Endometrial microvascular endothelial cells (primary cell): ENCODE measurements around the gene C1orf115. TPM values are rescaled to one million over a fixed set of nuclear protein-coding genes. Genes with fewer than 3 reads are reported as not detected.

Source experiments
- in situ Hi-C: cut with HindIII; loops from 2 replicates; pipeline ENCODE4 v1.10.0; 2017; ENCODE audit warnings: low sequenced_read_pairs, low pct_unique_long_range_greater_than_20kb; ENCODE audit errors: inconsistent ontology term
- total RNA-seq: library from RNA; depleted of rRNA; stranded (reverse); fragments of >200 nt; gene quantifications from one replicate; pipeline ENCODE4 v1.2.3, GENCODE V29; 2015; ENCODE audit errors: inconsistent ontology term

The C1orf115 gene
- total RNA-seq, 1 donor from 2014 or later: 25.2 TPM

DNA sequence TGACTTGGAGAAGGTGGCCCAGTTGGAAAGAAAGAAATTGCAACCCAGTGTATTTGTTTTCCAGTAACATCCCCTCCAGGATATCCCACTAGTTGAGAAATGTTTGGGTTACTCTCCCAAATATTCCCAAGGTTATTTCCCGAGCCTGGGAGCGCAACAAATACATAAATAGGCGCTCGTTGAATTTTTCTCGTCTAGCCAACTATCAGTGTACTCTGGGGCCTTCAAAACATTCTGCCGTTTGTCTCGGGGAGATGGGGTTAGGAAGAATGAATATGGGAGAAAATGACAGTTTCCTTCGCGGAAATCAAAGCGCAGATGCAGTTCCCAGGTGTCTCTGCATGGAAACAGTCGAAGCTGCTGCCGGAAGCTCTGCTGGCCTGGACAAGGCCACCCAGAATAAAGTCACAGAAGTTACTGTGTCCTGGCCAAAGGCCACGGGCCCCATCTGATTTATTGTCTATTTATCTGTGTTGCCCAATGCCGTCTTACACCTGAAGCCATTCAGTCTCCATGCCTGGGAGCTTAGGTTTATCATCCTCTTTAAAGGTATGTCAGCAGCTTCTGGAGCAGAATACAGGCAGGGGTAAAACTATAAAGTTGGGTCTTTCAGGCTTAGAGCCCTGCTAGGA is 1.0 kb downstream of the C1orf115 start:
- in situ Hi-C loops: no loop called here

DNA sequence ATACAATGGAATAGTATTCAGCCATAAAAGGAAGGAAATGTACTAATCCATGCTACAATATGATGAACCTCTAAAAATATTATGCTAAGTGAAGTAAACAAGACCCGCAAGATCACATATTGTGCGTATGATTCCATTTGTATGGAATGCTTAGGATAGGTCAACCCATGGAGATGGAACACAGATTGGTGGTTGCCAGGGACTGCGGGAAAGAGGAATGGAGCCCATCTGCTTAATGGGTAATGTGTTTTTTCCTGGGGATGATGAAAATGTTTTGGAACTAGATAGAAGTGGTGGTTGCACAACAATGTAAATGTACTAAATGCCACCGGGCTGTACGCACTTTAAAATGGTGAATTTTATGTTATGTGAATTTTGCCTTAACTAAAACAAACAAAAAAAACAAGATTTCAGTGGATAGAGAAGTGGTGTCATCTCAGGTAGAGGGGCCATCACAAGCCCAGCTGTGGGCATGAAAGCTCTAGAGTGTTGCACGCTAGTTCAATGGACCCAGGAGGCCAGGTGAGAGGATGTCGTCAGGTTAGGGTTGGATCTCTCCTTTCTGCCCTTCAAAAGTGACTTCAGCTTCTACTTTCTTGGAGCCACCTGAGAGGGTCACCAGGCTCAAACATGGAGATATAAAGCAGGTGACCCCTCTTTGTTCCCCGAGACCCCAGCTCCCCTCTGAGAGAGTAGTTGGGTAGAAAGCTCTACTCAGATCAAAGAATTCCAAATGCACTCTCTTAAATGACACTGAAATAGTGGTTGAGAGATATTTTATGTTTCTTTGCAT is 2.5 kb downstream of the C1orf115 start:
- in situ Hi-C loops: no loop called here

DNA sequence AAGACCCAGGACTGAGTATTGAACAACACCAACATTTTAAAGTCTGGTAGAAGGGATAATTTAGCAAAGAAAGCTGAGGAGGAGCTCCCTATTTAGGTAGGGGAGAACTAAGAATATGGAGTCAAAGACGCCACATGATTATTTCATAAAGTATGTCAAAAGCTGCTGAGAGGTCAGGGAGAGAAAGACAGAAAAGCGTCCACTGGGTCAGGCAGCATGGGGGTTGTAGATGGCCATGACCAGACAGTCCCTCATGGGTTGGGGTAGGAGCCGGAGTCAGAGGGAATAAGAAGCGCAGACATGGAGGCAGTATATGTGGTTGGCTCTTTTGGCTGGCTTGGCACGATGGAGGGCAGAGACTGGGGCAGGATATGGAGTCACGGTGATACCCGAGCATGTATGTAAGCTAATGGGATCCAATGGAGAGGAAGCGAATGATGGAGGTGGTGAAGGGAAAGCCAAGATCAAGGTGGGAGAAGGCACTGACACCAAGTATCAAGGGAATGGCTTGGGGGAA is 4.8 kb downstream of the C1orf115 start:
- in situ Hi-C loops: no loop called here

DNA sequence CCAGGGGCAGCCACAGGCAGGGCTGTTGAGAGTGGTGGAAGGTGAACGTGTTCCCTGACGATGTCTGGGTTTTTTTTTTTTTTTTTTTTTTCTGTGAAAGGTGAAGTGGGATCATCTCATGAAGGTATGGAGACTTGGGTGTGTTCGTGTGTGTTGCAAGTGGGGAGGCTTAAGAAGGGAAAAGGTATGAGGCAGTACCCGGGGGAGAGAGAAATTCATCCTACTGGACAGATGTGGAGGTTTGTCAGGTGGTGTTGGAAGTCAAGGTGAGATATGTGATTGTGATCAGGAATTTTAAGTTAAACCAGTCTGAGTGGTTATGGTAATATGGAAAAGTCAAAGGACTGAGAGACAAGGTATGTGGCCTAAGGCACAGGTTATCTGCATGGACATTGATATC is 5.3 kb downstream of the C1orf115 start:
- in situ Hi-C loops: no loop called here

DNA sequence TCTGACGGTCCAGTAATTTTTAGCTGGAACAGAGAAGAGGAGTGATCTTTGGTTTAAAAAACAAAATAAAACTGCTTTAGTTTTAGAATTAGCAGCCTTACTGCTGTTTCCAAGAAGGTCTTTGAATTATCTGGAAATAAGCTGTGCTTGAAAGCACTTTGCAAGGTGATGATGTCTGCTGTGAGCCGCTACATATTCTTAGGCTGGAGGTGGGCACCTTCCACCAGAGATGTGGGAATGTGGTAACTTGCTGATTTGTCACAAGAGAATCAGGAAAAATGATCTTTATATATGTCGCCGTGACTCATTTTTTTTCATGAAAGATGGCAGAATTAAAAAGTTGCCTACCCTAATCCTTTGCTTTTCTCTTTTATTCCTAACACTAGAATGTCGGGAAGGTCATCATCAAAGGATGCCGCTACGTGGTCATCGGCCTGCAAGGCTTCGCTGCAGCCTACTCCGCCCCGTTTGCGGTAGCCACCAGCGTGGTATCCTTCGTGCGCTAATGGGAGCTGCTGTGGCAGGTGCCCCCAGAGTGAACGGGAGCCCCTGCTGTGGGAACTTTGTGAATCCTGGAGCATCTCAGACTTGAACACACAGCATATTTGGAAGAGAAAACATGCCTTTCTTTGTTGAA is 6.2 kb downstream of the C1orf115 start:
- in situ Hi-C loops: no loop called here

DNA sequence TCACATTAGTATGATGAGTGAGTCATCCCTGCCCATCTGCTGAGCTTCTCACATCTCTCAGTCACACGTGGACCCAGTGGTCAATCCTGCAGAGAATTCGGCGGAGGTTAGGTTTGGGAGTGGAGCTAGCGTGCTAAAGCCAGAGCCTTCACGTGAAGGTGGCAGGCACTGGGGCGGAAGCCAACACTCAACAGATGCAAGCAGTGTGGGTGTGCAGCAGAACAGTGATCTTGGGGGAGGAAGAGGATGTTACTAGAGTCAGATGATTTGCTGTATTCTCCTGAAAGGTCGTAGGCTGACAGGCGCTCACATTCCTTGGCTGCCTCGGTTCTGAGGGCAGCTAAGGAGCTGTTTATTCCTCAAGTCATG is 6.7 kb downstream of the C1orf115 start:
- in situ Hi-C loops: no loop called here

DNA sequence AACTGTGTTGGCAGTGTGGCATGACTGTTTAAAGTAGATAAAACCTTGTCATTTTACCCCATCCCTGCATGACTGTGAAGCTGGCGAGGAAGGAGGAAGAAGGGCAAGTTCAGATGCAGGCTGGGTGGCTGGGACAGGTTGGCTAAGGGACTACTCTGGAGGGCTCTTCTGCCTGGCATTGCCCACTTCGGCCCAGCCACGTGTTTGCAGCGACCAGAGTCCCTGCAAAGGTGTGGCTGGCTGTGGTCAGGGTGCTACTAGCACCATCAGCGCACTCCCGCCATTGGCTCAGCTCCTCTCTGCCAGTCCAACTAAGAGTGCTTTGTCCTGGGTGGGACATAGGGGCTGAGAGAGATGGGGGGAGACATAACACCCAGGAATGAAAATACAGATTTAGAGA is 7.2 kb downstream of the C1orf115 start:
- in situ Hi-C loops: no loop called here

DNA sequence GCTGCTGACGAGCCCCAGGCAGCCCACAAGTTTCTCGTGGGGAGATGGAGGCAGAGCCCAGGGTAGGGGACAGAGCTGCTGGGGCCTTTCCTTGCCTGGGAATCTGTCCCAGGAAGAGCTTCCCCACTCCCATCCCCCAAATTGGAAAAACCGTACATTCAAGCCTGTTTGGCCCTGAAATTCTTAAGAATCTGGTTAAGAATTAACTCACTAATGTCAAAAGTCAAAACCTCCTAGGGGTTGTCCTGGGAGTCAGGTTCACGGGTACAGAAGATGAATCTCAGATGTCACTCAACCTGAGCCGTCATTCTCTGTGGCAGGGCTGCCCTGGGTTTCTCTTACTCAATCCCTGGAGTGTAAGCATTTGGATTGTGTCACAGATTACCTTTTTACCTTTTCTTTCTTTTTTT is 8.4 kb downstream of the C1orf115 start:
- in situ Hi-C loops: no loop called here

DNA sequence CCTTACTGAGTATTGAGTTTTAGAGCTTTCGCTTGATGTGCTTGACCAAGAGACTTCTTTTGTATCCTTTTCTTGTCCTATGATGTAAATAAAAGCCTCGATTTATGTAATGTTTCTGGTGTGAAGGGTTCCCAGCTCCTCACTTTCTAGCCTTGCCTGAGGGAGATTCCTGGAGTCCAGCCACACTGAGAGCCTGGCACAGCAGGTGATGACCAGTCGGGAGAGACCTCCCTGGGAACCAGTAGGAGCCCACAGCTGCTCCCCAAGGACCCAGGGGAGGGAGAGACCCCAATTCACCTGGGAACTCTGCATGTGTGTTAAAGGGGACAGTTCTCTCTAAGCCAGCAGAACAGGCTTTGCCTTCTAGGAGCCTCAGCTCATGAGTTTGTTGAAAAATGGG is 8.9 kb downstream of the C1orf115 start:
- in situ Hi-C loops: no loop called here

DNA sequence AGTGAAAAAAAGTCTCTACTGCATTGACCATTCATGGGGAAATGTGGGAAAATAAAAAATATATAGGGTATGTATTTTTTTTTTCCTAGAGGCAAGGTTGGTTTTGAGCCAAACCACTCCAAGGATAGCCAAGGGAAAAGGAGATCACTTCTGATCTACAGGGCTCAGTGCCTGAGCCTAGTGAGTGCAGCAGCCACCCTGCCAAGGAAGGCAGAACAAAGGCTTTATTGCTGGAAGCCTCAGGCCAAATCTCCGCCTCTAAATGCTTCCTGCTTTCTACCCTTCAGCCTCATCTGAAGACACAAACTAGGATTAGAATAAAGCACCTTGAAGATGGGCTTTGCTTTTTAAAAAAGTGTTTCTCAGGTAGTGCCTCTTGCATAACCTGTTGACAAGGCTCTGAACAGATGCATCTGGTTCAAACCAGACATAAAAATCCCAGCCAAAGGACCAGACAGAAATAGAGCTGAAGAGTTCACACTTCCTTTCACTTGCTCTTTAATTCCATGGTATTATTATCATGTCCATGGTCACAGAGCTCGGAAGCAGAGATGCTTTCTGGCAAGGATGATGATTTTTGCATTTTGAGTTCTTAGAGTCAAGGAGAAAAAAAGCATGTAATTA is 10.5 kb downstream of the C1orf115 start:
- in situ Hi-C loops: no loop called here

DNA sequence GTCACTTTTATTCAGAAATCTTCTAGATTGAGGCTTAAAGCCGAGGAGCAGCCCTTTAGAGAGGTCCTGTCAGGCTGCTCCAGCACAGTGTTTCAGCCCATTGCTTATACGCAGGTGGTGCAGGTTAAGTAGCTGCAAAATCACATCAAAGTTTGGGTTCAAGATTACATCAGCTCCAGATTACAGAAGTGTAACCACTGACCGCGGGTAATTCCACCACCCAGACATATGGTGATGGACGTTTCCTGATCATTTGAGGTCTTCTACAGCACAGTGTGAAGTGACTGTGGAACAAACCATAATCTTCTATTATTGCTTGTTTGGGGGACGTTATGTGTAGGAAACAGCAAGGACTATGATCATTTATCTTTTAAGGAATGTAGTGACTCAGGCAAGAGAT is 11.8 kb downstream of the C1orf115 start:
- in situ Hi-C loops: no loop called here

DNA sequence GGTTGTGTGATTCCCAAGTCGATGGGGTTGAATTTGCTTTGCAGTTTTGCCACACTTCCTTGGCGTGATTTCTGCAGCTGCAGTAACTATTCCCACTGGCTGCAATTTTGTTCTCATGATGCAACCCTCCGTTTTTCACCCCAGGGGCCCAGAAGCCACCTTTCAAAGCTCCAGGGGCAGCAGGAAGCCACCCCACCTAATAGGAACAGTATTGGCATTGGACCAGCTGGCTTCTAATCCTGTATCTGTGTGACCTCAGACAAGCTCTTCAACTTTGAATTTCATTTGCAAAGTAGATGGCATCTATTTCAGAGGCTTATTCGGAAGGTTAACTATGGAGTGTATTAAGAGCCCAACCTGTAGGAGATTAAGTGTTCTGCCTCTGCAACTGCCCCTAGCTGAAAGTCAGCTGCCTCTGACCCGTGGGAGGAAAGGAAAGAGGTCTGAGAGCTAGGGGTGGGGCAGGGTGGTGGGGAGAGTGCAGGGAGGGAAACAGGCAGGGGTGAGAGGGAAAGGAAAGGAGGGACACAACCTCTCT is 12.6 kb downstream of the C1orf115 start:
- in situ Hi-C loops: no loop called here

DNA sequence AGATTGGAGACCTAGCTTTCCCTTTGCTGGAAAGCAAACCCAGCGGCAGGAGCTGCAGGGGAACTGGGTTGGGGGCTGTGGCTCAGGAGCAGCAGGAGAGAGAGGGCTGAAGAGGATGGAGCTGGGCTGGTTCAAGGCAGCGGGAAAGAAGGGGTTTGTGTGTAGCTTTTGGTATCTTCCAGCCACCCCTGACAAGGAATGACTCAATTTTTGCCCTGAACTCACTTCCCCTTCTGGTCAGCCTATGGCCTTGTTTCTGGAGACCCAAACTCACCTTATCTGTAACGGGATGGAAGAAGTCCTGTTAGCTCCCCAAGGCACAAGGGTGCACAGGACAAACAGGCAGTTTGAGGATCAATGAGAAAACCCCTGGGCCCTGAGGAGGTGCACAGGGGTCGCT is 13.1 kb downstream of the C1orf115 start:
- in situ Hi-C loops: no loop called here

DNA sequence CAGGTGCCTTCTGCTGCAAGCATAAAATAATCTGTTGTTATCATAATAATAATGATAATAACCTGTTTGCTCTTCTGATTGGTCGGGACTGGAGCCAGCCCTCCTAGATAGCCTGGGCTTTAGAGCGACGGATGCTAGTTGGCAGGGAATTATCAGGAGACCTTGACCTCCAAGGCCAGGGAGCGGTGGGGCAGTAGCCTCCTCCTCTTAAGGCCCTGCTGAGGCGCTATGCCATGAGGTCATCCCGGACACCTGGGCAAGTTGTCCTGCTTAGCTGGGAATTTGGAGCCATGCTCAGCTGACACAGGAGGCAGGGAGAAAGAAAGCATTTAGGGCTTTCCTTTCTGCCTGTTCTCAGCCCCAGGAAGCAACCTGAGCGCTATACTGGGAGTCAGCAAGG is 15.6 kb downstream of the C1orf115 start:
- in situ Hi-C loops: no loop called here

DNA sequence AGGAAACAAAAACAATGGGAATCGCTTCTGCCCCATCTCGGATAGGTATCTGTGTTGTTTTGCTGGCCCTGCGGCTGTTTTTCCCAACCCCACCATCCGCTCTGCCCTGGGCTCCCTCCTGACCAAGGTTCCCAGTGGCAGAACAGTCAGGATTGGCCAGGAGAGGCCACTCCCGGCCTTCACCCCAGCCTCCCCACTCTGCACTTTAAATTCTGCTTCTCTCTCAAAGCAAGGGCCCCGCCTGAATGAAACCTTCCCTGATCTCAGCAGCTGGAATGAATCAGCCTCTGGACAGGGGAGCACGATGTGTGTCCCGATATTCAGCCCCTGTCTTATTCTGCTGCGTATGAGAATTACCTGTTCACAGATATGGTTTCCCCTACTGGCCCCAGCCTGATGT is 16.3 kb downstream of the C1orf115 start:
- in situ Hi-C loops: no loop called here

DNA sequence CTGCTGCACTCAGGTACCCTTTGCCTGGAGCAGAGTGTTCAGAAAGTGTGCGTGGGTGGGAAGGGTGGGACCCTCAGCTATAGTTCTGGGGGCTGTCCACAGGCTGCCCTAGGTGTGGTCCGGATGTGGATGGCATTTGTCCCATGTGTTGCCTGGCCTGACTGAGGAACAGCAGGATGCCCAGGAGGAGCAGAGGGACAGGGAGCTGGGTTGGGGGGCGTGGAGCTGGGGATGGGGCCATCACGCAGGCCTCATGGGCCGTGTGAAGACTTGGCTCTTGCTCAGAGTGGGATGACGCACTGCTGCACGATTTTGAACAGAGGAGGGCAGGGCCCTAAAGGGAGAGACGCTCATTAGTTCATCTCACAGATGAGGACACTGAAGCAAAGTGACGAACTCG is 17.0 kb downstream of the C1orf115 start:
- in situ Hi-C loops: no loop called here

DNA sequence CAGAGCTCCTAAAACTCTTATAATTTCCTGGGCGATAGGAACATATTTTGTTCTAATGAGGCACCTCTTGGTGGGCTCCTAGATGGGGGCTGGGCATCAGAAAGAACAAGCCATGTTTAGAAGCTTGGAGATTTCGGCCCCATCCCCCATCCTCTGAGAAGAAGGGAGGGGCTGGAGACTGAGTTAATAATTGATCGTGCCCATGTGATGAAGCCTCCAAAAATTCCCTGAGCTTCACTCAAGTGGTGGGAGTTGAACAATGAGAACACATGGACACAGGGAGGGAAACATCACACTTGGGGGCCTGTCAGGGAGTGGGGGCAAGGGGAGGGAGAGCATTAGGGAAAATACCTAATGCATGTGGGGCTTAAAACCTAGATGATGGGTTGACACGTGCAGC is 18.1 kb downstream of the C1orf115 start:
- in situ Hi-C loops: no loop called here

DNA sequence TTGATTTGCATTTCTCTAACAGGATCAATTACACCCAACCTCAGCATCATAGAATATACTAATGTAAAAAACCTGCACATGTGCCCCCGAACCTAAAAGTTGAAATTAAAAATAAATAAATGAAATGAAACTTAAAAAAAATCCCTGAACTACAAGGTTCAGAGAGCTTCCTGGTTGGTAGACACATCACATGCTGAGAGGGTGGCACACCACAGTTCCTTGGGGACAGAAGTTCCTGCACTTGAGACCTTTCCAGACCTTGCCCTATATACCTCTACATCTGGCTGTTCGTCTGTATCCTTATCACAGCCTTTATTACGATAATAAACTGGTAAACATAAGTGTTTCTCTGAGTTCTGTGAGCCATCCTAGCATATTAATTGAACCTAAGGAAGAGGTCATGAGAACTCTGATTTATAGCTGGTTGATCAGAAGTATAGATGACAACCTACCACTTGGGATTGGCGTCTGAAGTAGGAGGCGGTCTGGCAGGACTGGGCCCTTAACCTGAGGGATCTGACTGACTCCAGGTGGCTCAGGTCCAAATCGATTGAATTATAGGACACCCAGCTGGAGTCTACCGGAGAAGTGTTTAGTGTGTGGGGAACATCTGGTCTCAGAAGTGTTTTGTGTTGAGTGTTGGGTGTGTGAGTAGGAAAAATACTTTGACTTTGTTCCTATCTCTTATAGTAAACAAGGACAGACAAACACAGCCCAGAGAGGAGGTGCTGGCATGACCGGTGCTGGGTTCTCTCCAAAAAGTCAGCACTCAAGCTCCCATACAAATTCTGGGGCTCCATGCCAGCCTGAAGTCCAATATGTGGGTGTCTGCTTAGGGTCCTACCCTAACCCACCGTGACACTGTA is 19.0 kb downstream of the C1orf115 start:
- in situ Hi-C loops: no loop called here

DNA sequence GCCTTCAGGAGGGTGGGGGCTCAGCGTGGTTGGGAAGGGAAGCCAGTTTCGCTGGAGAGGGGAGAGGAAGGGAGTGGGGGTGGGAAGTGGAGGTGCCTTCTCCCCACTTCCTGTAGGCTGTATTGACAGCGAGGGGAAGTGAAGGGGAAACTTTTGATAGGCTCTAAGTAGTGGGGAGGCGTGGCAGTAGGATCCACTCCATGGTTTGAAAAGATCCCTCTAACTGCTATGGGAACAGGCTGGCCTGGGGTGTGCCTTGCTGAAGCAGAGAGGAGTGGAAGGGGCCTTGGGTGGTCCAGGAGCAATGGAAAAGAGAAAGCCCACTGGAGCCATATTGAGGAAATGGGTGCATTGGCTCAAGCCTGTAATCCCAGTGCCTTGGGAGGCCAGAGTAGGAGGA is 20.2 kb downstream of the C1orf115 start:
- in situ Hi-C loops: no loop called here
